Stimulated activated CD4-positive, alpha-beta T cell treated with anti-CD3 and anti-CD28 coated beads, Interleukin-1b, Interleukin-23, amount 100 ng/mL, for 24 hours (primary cell): ENCODE measurements around the gene SLC5A2.
"Not testable (repeated sequence)": the region's sequence is repeated elsewhere in the genome, so short reads cannot be mapped to it uniquely, and the experiment has no call there.

ENCODE experiments used
- DNase-seq, 4 experiments: peaks; one replicate each; pipeline ENCODE4 v3.0.0-alpha.2; 2020; ENCODE audit warnings: low read depth in 4 of 4, low spot score in 1 of 4

Gene SLC5A2

DNA sequence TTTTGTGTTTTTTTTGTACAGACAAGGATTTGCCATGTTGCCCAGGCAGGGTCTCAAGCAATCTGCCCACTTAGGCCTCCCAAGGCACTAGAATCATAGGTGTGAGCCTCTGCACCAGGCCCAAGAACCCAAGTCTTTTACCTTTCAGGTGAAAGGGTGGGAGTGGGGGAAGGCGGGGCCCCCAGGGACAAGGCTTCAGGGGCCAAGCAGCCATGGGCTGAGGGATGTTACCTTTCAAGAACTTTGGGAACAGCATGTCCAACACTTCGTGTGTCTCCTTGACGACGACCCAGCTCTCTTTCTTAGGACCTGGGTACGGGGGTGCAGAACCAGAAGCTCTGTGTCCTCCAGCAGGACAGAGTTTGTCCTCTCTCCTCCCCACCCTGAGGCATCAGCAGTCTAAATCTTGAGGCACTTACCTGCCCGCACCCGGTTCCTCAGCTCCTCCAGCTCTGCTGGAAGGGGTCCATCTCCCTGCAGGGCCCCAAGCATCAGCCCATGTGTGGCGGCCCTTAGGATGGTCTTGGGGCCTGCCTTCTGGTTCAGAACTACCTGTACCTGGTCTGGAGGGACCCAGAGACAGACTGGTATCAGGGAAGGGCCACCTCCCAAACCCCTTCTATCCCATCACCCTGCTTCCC lies 9.0 kb downstream of the SLC5A2 start:
- no peak for DNase-seq

DNA sequence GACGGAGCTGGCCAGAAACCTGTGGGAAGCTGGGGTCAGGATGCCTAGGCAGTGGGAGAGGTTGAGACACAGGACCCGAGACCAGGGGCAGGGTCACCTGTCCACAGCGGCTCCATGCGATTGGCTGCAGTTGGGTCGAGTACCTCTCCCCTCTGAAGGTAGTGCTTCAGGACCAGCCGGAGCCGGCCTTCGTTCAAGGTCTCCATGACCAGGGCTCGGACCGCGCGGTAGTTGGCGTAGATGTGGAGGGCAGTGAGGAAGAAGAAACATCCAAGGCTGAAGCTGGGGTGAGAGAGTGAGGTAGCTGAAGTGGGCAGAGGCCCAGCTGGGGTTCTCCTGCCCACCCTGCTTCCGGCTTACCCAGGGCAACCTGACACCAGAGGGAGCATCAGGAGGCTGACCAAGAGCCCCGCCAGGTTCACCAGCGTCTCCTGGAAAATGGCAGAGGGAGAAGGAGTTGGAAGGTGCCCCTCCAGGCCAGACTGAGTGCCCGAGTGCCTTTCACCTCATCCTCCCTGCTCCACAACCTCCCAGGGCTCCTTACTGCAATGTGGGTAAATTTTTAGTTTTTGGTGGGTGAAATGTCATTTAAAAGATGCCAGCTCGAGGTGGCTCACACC lies 10.7 kb downstream of the SLC5A2 start:
- no peak for DNase-seq

- DNase-seq, result no peak
These were observed 13.7 kb downstream of the SLC5A2 start for GRCh38 chr16:31496670-31497069.

GRCh38 chr16:31498493-31498892 lies 15.6 kb downstream of the SLC5A2 start:
- no peak for DNase-seq

DNA sequence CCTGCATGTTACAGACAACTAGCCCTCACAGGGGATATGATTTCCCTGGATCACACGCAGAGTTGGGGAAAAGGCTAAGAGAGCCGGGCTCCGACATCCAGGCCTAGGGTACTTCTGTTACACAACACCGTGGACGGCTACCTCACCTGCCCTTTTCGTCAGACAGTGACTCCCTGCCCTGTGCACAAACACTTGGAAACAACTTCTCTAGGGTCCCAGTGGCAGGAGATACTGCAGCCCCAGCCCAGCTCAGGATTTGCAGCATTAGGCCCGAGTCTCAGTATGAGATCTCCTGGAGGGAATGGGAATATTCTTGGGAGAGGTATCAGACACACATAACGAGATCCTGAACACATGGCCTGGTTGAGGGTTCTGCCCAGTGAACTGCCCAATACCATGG lies 17.0 kb downstream of the SLC5A2 start:
- no peak for DNase-seq

- DNase-seq, result no peak
These were observed 18.5 kb downstream of the SLC5A2 start for GRCh38 chr16:31501226-31501965.

- DNase-seq, result no peak
These were observed 19.0 kb downstream of the SLC5A2 start for GRCh38 chr16:31501966-31502348.

- no peak for DNase-seq
These were observed 20.1 kb downstream of the SLC5A2 start for GRCh38 chr16:31502981-31503380.

GRCh38 chr16:31503555-31503954 lies 20.6 kb downstream of the SLC5A2 start:
- not testable (repeated sequence) for DNase-seq

GRCh38 chr16:31504159-31504558 lies 21.2 kb downstream of the SLC5A2 start:
- DNase-seq, result no peak

DNA sequence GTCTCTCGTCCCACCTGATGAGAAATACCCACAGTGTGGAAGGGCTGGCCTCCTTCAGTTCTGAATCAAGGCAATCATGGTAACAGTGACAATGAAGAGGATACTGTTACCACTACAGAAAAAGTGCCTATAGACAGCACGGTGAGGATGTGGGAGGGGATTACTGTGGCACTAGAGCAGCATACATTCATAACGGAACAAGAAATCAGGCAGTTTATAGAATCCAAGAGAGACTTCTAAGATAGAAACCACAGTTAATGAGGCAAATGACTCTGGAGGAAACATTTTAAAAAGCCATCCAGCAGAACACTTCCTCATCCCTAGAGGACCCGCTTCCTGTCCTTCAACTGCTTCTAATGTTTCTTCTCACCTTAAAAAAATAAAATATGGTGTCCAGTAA lies 22.6 kb downstream of the SLC5A2 start:
- DNase-seq, result no peak

GRCh38 chr16:31507617-31507928 lies 24.6 kb downstream of the SLC5A2 start:
- no peak for DNase-seq

GRCh38 chr16:31507929-31508705 lies 25.2 kb downstream of the SLC5A2 start, which contains the start of gene RUSF1:
Gene RUSF1, minus strand, starts transcription at chr16:31508391. Its CDS starts 18 bp downstream, at chr16:31508373.
- peak; percentile 58 to 87 (median 74) for DNase-seq

GRCh38 chr16:31508706-31509195 lies 25.8 kb downstream of the SLC5A2 start:
- no peak for DNase-seq

GRCh38 chr16:31513126-31513525 lies 30.2 kb downstream of the SLC5A2 start:
- DNase-seq, result no peak

DNA sequence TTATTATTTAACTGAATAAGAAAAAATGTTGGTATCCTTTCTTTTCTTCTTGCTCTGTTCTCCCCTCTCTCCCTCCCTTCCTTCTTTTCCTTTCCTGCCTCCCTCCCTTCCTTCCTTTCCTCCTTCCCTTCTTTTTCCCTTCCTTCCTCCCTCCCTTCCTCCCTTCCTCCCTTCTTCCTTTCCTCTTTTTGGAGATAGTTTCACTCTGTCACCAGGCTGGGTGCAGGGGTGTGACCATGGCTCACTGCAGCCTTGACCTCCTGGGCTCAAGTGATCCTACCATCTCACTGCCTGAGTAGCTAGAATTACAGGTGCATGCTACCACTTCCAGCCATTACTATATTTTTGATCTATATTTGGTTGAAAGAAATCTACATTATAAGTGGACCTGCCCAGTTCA lies 31.0 kb downstream of the SLC5A2 start:
- DNase-seq, result no peak

DNA sequence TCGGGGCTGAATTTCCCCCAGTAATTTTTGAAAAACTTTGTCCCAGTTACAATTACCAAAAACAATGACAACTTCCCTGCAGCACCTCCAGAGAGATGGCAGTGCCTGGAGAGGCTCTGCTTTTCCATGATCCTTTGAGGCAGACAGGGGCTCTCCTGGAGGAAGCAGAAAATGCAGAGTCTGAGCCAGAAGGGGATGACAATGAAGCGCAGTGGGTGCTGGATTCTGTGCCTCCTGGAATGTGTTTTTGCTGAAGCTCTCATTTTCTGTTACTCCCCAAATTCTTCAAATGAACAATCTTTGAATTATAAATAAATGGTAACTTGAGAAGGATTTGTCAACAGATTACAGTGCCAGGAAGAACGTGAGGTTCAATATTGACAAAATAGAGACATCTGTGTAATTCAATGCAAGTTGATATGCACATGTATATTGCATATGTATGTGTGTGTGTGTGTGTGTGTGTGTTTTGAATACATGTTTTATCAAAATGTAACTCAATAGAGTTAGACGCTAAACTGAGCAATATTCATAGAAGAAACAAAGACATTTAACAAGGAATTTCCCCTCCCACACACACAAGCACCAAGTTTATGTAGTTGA lies 35.0 kb downstream of the SLC5A2 start:
- no peak for DNase-seq

GRCh38 chr16:31519759-31520431 lies 37.0 kb downstream of the SLC5A2 start:
- no peak for DNase-seq

DNA sequence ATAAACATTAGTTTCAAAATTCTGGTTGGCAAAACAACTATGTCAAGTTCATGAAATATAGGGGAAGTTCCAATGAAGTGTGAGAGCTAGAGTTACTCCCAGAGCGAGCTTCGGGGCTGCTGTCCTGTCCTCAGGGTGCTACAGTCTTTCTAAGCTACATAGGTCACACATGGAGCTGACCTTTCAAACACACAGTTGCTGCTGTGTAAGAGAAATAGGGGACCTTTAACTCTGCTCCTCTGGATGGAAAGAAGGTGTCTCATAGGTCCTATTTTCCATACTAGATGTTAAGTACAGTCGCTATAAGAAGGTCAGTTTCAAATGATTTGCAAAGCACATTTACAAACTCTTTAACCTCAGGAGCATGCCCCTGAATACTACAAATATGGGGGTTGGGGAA lies 38.4 kb downstream of the SLC5A2 start:
- no peak for DNase-seq

DNA sequence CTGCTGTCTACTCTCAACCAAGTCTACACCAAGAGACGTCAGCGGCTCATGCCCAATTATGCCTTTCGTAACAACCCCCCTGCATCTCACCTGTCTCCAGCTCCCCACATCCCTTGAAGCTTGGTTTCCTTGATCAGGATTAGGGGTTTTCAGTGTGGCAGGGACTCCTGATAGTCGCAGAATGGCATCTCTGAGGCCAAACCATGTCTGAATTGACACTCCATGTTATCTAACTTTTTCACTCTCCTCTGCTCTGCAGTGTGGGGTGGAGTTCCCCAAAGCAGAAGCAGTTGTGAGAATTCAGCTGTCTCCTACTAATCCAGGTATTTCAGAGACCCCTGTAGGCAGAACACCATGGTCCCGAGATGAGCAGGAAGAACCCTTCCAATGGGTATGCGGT lies 39.1 kb downstream of the SLC5A2 start:
- DNase-seq, result no peak

- DNase-seq, result not testable (repeated sequence)
These were observed 40.8 kb downstream of the SLC5A2 start for GRCh38 chr16:31523768-31524167.
